Mucosa of stomach (tissue), 1 donor: Measurements from ENCODE around the gene GRK4.

Experiments
- H3K27me3 ChIP-seq: one replicate; pipeline ENCODE4 v1.7.0; 2013; ENCODE audit warnings: mild to moderate bottlenecking, low read length; ENCODE audit not compliant: control insufficient read depth, insufficient read depth
- H3K36me3 ChIP-seq: one replicate; pipeline ENCODE4 v1.7.0; 2013; ENCODE audit warnings: low read length; ENCODE audit not compliant: control insufficient read depth, insufficient read depth
- H3K4me1 ChIP-seq: one replicate; pipeline ENCODE4 v1.7.0; 2013; ENCODE audit warnings: mild to moderate bottlenecking, low read length; ENCODE audit not compliant: control insufficient read depth, insufficient read depth
- H3K4me3 ChIP-seq: one replicate; pipeline ENCODE4 v1.7.0; 2013; ENCODE audit warnings: low read length
- H3K9ac ChIP-seq: one replicate; pipeline ENCODE4 v1.7.0; 2013; ENCODE audit warnings: mild to moderate bottlenecking, low read length, moderate library complexity
- H3K9me3 ChIP-seq: one replicate; pipeline ENCODE4 v1.7.0; 2013; ENCODE audit warnings: mild to moderate bottlenecking, low read length, moderate library complexity; ENCODE audit not compliant: control insufficient read depth
- donor health status: Pancreatic carcinoma.

Gene GRK4

GRCh38 chr4:3017504-3017903 lies 54.1 kb downstream of the GRK4 start:
- H3K36me3 ChIP-seq = no peaks in the 10 kb centered on the region
- H3K27me3 ChIP-seq = no peaks in the 10 kb centered on the region
- peaks cover 11% of the 10 kb centered on the region for H3K4me1 ChIP-seq
- no peak overlapping the region for H3K9ac ChIP-seq
- no peaks in the 10 kb centered on the region for H3K9me3 ChIP-seq
- H3K4me3 ChIP-seq = no peak overlapping the region

GRCh38 chr4:3019145-3019846 lies 55.9 kb downstream of the GRK4 start:
- H3K9me3 ChIP-seq = no peaks in the 10 kb centered on the region
- no peak overlapping the region for H3K4me3 ChIP-seq
- H3K27me3 ChIP-seq = no peaks in the 10 kb centered on the region
- no peaks in the 10 kb centered on the region for H3K4me1 ChIP-seq
- H3K9ac ChIP-seq = no peak overlapping the region
- no peaks in the 10 kb centered on the region for H3K36me3 ChIP-seq

- no peaks in the 10 kb centered on the region for H3K9me3 ChIP-seq
- H3K27me3 ChIP-seq = no peaks in the 10 kb centered on the region
These were observed 57.8 kb downstream of the GRK4 start for GRCh38 chr4:3021127-3021526.

GRCh38 chr4:3021627-3022026 lies 58.3 kb downstream of the GRK4 start:
- Histone ChIP-seq H3K27me3 (no peaks in the 10 kb centered on the region), H3K9me3 (no peaks in the 10 kb centered on the region), H3K4me1 (no peaks in the 10 kb centered on the region), H3K36me3 (no peaks in the 10 kb centered on the region), H3K4me3 (no peak overlapping the region), H3K9ac (no peak overlapping the region)

More at GRCh38 chr4:3021127-3021526, 57.8 kb downstream of the GRK4 start:
- H3K36me3 ChIP-seq = no peaks in the 10 kb centered on the region
- H3K4me3 ChIP-seq = no peak overlapping the region
- no peaks in the 10 kb centered on the region for H3K4me1 ChIP-seq
- H3K9ac ChIP-seq = no peak overlapping the region

GRCh38 chr4:3022112-3022511 lies 58.7 kb downstream of the GRK4 start:
- H3K4me1 ChIP-seq = no peaks in the 10 kb centered on the region
- no peaks in the 10 kb centered on the region for H3K9me3 ChIP-seq
- no peaks in the 10 kb centered on the region for H3K27me3 ChIP-seq
- no peaks in the 10 kb centered on the region for H3K36me3 ChIP-seq
- H3K4me3 ChIP-seq = no peak overlapping the region
- no peak overlapping the region for H3K9ac ChIP-seq

- H3K4me1 ChIP-seq = no peaks in the 10 kb centered on the region
- H3K27me3 ChIP-seq = no peaks in the 10 kb centered on the region
- H3K9me3 ChIP-seq = no peaks in the 10 kb centered on the region
- no peak overlapping the region for H3K9ac ChIP-seq
- no peaks in the 10 kb centered on the region for H3K36me3 ChIP-seq
- no peak overlapping the region for H3K4me3 ChIP-seq
These were observed 59.3 kb downstream of the GRK4 start for GRCh38 chr4:3022651-3023050.

GRCh38 chr4:3025881-3026280 lies 62.5 kb downstream of the GRK4 start:
- H3K9ac ChIP-seq = no peak overlapping the region
- no peak overlapping the region for H3K4me3 ChIP-seq
- peaks cover 3% of the 10 kb centered on the region for H3K27me3 ChIP-seq
- no peaks in the 10 kb centered on the region for H3K36me3 ChIP-seq
- H3K4me1 ChIP-seq = peaks cover 3% of the 10 kb centered on the region
- no peaks in the 10 kb centered on the region for H3K9me3 ChIP-seq

GRCh38 chr4:3026540-3026939 lies 63.2 kb downstream of the GRK4 start:
- no peak overlapping the region for H3K4me3 ChIP-seq
- H3K27me3 ChIP-seq = peaks cover 4% of the 10 kb centered on the region
- H3K9ac ChIP-seq = no peak overlapping the region
- peaks cover 9% of the 10 kb centered on the region for H3K4me1 ChIP-seq
- no peaks in the 10 kb centered on the region for H3K9me3 ChIP-seq
- no peaks in the 10 kb centered on the region for H3K36me3 ChIP-seq

- H3K36me3 ChIP-seq = no peaks in the 10 kb centered on the region
- no peaks in the 10 kb centered on the region for H3K9me3 ChIP-seq
- H3K4me1 ChIP-seq = peaks cover 13% of the 10 kb centered on the region
- no peak overlapping the region for H3K9ac ChIP-seq
- no peak overlapping the region for H3K4me3 ChIP-seq
- H3K27me3 ChIP-seq = peaks cover 4% of the 10 kb centered on the region
These were observed 66.1 kb downstream of the GRK4 start for GRCh38 chr4:3029464-3029863.

GRCh38 chr4:3030566-3031356 lies 67.4 kb downstream of the GRK4 start:
- Histone ChIP-seq H3K9me3 (no peaks in the 10 kb centered on the region), H3K36me3 (no peaks in the 10 kb centered on the region), H3K4me1 (peaks cover 13% of the 10 kb centered on the region), H3K4me3 (no peak overlapping the region), H3K27me3 (peaks cover 4% of the 10 kb centered on the region), H3K9ac (no peak overlapping the region)

- Histone ChIP-seq H3K9ac (no peak overlapping the region), H3K9me3 (no peaks in the 10 kb centered on the region), H3K27me3 (peaks cover 6% of the 10 kb centered on the region), H3K4me1 (peaks cover 13% of the 10 kb centered on the region), H3K4me3 (no peak overlapping the region), H3K36me3 (no peaks in the 10 kb centered on the region)
These were observed 68.1 kb downstream of the GRK4 start for GRCh38 chr4:3031357-3032082.

- Histone ChIP-seq H3K4me3 (no peak overlapping the region), H3K9ac (no peak overlapping the region), H3K9me3 (no peaks in the 10 kb centered on the region), H3K4me1 (peaks cover 20% of the 10 kb centered on the region), H3K27me3 (peaks cover 10% of the 10 kb centered on the region), H3K36me3 (no peaks in the 10 kb centered on the region)
These were observed 70.9 kb downstream of the GRK4 start for GRCh38 chr4:3034231-3034630.
